HEK293 (cell line): Measurements from ENCODE around the gene MMP24OS.

Experiments used
- CTCF ChIA-PET: fragments of 350-600 bp; formaldehyde crosslinking; extraction: SDS; loops from one replicate; lab custom pipeline; 2021; ENCODE audit warnings: antibody characterized with exemption; lab: Yijun Ruan, JAX
- POLR2A ChIA-PET: fragments of 300-600 bp; formaldehyde crosslinking; extraction: SDS; loops from one replicate; lab custom pipeline; 2020; ENCODE audit warnings: antibody characterized with exemption, inconsistent platforms; lab: Yijun Ruan, JAX
- H3K27ac ChIP-seq: fragments of 200-500 bp; sonication (Bioruptor generic); 2 replicates; pipeline ENCODE4 v1.5.1; 2014; ENCODE audit warnings: low read depth, low read length, control low read depth, inconsistent platforms; ENCODE audit errors: extremely low read depth
- H3K36me3 ChIP-seq, 2 experiments: fragments of 200-500 bp in 1 of 2; sonication (Bioruptor generic) in 1 of 2; 1 replicate in 1 of 2; 2 replicates in 1 of 2; pipeline ENCODE4 v1.5.1; 2014 to 2017; ENCODE audit warnings: inconsistent platforms in 2 of 2, low read length in 2 of 2; ENCODE audit not compliant: control insufficient read depth in 2 of 2, insufficient read depth in 1 of 2
- H3K4me1 ChIP-seq: fragments of 200-500 bp; sonication (Bioruptor generic); 2 replicates; pipeline ENCODE4 v1.5.1; 2014; ENCODE audit warnings: mild to moderate bottlenecking, low read length, inconsistent platforms; ENCODE audit not compliant: control insufficient read depth, insufficient read depth
- H3K4me3 ChIP-seq: 2 replicates; pipeline ENCODE4 v1.5.1; 2011; ENCODE audit warnings: low read depth, mild to moderate bottlenecking, control low read depth, low read length, moderate library complexity
- H3K9me3 ChIP-seq: fragments of 200-500 bp; sonication (Bioruptor generic); 2 replicates; pipeline ENCODE4 v1.5.1; 2014; ENCODE audit warnings: low read depth, low read length, inconsistent platforms; ENCODE audit not compliant: control insufficient read depth, insufficient read depth
- GLIS1 ChIP-seq: fragments of 450-650 bp; formaldehyde crosslinking; IDR thresholded peaks from 2 replicates; pipeline ENCODE4 v1.5.1; 2016; ENCODE audit warnings: missing biosample characterization, missing genetic modification characterization
- HIC1 ChIP-seq: fragments of 450-650 bp; formaldehyde crosslinking; IDR thresholded peaks from 2 replicates; pipeline ENCODE4 v1.5.1; 2016; ENCODE audit warnings: missing biosample characterization, missing genetic modification characterization
- KLF8 ChIP-seq: fragments of 450-650 bp; formaldehyde crosslinking; IDR thresholded peaks from 2 replicates; pipeline ENCODE4 v1.5.1; 2016; ENCODE audit warnings: missing biosample characterization, missing genetic modification characterization
- KLF9 ChIP-seq: fragments of 450-650 bp; formaldehyde crosslinking; IDR thresholded peaks from 2 replicates; pipeline ENCODE4 v1.5.1; 2016; ENCODE audit warnings: missing biosample characterization, missing genetic modification characterization, low read depth
- OSR2 ChIP-seq: fragments of 450-650 bp; formaldehyde crosslinking; IDR thresholded peaks from 2 replicates; pipeline ENCODE4 v1.5.1; 2016; ENCODE audit warnings: missing biosample characterization, missing genetic modification characterization
- SCRT1 ChIP-seq: fragments of 450-650 bp; formaldehyde crosslinking; IDR thresholded peaks from 2 replicates; pipeline ENCODE4 v1.5.1; 2016; ENCODE audit warnings: missing biosample characterization, missing genetic modification characterization, borderline replicate concordance
- SP2 ChIP-seq: fragments of 450-650 bp; formaldehyde crosslinking; IDR thresholded peaks from 2 replicates; pipeline ENCODE4 v1.5.1; 2016; ENCODE audit warnings: missing biosample characterization, missing genetic modification characterization
- YY2 ChIP-seq: fragments of 450-650 bp; formaldehyde crosslinking; IDR thresholded peaks from 2 replicates; pipeline ENCODE4 v1.5.1; 2016; ENCODE audit warnings: missing biosample characterization, missing genetic modification characterization
- ZBTB17 ChIP-seq: fragments of 450-650 bp; formaldehyde crosslinking; IDR thresholded peaks from 2 replicates; pipeline ENCODE4 v1.5.1; 2016; ENCODE audit warnings: missing biosample characterization, missing genetic modification characterization
- ZFP3 ChIP-seq: fragments of 450-650 bp; formaldehyde crosslinking; IDR thresholded peaks from 2 replicates; pipeline ENCODE4 v1.5.1; 2016; ENCODE audit warnings: low read depth, missing biosample characterization, missing genetic modification characterization
- ZNF146 ChIP-seq: fragments of 450-650 bp; formaldehyde crosslinking; IDR thresholded peaks from 2 replicates; pipeline ENCODE4 v1.5.1; 2016; ENCODE audit warnings: missing biosample characterization, missing genetic modification characterization
- ZNF155 ChIP-seq: fragments of 450-650 bp; formaldehyde crosslinking; IDR thresholded peaks from 2 replicates; pipeline ENCODE4 v1.5.1; 2016; ENCODE audit warnings: missing biosample characterization, missing genetic modification characterization
- ZNF354C ChIP-seq: fragments of 450-650 bp; formaldehyde crosslinking; IDR thresholded peaks from 2 replicates; pipeline ENCODE4 v1.5.1; 2016; ENCODE audit warnings: missing biosample characterization, missing genetic modification characterization, low read depth, borderline replicate concordance
- ZNF48 ChIP-seq: fragments of 450-650 bp; formaldehyde crosslinking; IDR thresholded peaks from 2 replicates; pipeline ENCODE4 v1.5.1; 2016; ENCODE audit warnings: missing biosample characterization, missing genetic modification characterization
- ZNF530 ChIP-seq: fragments of 450-650 bp; formaldehyde crosslinking; IDR thresholded peaks from 2 replicates; pipeline ENCODE4 v1.5.1; 2016; ENCODE audit warnings: low read depth, missing biosample characterization, missing genetic modification characterization
- ZNF561 ChIP-seq: fragments of 450-650 bp; IDR thresholded peaks from 2 replicates; pipeline ENCODE4 v1.5.1; 2018; ENCODE audit warnings: missing biosample characterization, missing genetic modification characterization, borderline replicate concordance
- ZNF600 ChIP-seq: fragments of 450-650 bp; formaldehyde crosslinking; IDR thresholded peaks from 2 replicates; pipeline ENCODE4 v1.5.1; 2016; ENCODE audit warnings: missing biosample characterization, missing genetic modification characterization
- ZNF670 ChIP-seq: fragments of 450-650 bp; formaldehyde crosslinking; IDR thresholded peaks from 2 replicates; pipeline ENCODE4 v1.5.1; 2016; ENCODE audit warnings: missing biosample characterization, missing genetic modification characterization, low read depth
- ZNF768 ChIP-seq: fragments of 450-650 bp; formaldehyde crosslinking; IDR thresholded peaks from 2 replicates; pipeline ENCODE4 v1.5.1; 2018; ENCODE audit warnings: missing biosample characterization, mild to moderate bottlenecking, missing genetic modification characterization
- ZNF791 ChIP-seq: fragments of 450-650 bp; formaldehyde crosslinking; IDR thresholded peaks from 2 replicates; pipeline ENCODE4 v1.5.1; 2016; ENCODE audit warnings: missing biosample characterization, missing genetic modification characterization
- ZNF837 ChIP-seq: fragments of 450-650 bp; formaldehyde crosslinking; IDR thresholded peaks from 2 replicates; pipeline ENCODE4 v1.5.1; 2016; ENCODE audit warnings: missing biosample characterization, missing genetic modification characterization
- ZSCAN30 ChIP-seq: fragments of 450-650 bp; IDR thresholded peaks from 2 replicates; pipeline ENCODE4 v1.5.1; 2018; ENCODE audit warnings: missing biosample characterization, mild to moderate bottlenecking, missing genetic modification characterization, moderate library complexity
- TF ChIP-seq, protein P1 (sequence below): fragments of 450-650 bp; formaldehyde crosslinking; optimal IDR thresholded peaks from 2 replicates; pipeline ENCODE3; 2016; ENCODE audit warnings: missing biosample characterization, mild to moderate bottlenecking, missing genetic modification characterization

MMP24OS gene

DNA sequence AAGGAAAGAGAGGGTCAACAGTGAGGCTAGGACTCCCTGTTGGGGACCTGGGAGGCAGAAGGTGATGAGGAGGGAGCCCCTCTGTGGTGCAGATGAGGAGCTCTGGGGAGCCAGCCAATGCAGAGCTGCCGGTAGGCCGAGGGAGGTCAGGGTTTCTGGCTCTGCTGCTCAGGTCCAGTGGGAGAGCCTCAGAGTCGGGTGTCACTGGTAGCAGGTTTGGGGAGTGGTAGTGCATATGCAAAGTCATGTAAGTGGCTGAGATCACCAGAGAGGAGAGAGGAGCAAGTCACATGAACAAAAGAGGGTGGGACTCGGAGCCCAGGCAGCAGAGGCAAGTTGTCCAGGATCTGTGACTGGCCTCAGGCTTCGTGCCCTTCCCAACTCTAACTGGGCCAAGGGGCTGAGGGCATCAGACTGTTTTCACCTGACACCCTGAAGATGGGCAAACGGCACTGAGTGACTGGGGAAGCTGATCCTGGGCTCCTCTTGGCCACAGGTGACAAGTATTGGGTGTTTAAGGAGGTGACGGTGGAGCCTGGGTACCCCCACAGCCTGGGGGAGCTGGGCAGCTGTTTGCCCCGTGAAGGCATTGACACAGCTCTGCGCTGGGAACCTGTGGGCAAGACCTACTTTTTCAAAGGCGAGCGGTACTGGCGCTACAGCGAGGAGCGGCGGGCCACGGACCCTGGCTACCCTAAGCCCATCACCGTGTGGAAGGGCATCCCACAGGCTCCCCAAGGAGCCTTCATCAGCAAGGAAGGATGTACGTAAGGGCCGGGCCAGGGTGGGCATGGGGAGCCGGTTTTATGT, 6.6 kb downstream of the MMP24OS start:
- Histone ChIP-seq H3K27ac (no peak overlapping the region), H3K4me1 (no peaks in the 10 kb centered on the region), H3K36me3 (peaks cover 0 to 12% of the 10 kb centered on the region in 2 experiments; a peak in 1 of 3 replicates), H3K9me3 (no peaks in the 10 kb centered on the region), H3K4me3 (no peak overlapping the region)
- CTCF ChIA-PET: interaction anchor here (0.6 to 11.4 kb wide), 5 partner anchors 8 to 397 kb away, joined by 3 to 150 read pairs (median 4); partner anchors contain the start of gene EDEM2
- POLR2A ChIA-PET: interaction anchor here (0.5 to 1.9 kb wide), 2 partner anchors 124 to 164 kb away, joined by 7 to 8 read pairs; partner anchors contain the start of gene EDEM2
- TF ChIP-seq HIC1 (tag by site-specific recombination): 0 out of 2 replicates have a peak, but pooled peaks have one; percentile 18
- peak; percentile 83 for TF ChIP-seq OSR2
- 0 out of 2 replicates have a peak, but pooled peaks have one; percentile 20 for TF ChIP-seq SP2 (tag by site-specific recombination)
- TF ChIP-seq ZBTB17: peak; percentile 25; the same call in 1 of the 2 replicates
- no peak for TF ChIP-seq ZNF48 (tag by site-specific recombination)

DNA sequence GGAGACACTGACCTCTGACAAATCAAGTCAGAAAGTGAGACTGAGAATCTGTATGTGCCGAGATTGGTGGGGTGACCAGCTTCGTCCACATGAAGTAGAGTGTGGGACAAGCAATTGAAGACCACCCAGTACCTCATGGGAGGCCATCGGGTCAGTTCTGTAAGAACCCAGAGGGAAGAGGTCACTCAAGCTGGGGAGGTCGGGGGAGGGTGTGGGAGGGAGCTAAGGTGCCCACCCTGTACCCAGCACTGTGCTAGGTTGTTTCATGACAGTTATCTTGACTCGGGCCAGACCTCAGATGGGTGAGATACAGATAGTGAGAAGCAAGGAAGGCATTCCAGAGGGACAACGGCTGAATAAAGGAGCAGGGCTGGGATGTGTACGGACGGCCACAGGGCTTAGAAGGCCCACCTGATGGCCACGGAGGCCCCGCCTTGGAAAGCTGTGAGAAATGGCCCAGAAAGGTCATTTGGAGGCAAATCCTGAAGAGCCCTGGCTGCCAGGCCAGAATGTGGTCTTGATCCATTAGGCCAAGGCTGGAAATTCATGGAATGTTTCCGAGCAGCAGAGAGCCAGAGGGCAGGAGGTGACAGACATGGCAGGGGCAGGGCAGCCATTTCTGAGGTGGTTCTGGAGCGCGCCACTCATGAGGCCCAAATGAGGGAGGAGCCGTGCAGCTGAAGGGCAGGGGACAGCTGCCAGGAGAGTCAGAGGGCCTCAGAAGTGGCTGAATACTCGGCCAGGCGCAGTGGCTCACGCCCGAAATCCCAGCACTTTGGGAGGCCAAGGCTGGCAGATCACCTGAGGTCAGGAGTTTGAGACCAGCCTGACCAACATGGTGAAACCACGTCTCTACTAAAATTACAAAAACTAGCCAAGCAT, 7.7 kb downstream of the MMP24OS start:
- Histone ChIP-seq H3K4me3 (no peak overlapping the region), H3K27ac (no peak overlapping the region), H3K9me3 (no peaks in the 10 kb centered on the region), H3K4me1 (no peaks in the 10 kb centered on the region), H3K36me3 (peaks cover 0 to 2% of the 10 kb centered on the region in 2 experiments; a peak in 1 of 3 replicates)
- ChIA-PET POLR2A (interaction anchor here (0.5 to 1.9 kb wide), 2 partner anchors 123 to 281 kb away, joined by 4 to 8 read pairs; partner anchors contain the start of gene EDEM2), CTCF (interaction anchor here (0.6 to 11.4 kb wide), 17 partner anchors 8 to 406 kb away, joined by 3 to 150 read pairs (median 4); partner anchors contain the start of genes EDEM2, GDF5 and MMP24OS)
- TF ChIP-seq ZNF837 (tag by site-specific recombination) (no peak), SCRT1 (tag by site-specific recombination) (no peak), ZNF530 (tag by site-specific recombination) (no peak), ZNF155 (tag by site-specific recombination) (no peak), ZNF600 (tag by site-specific recombination) (no peak)

DNA sequence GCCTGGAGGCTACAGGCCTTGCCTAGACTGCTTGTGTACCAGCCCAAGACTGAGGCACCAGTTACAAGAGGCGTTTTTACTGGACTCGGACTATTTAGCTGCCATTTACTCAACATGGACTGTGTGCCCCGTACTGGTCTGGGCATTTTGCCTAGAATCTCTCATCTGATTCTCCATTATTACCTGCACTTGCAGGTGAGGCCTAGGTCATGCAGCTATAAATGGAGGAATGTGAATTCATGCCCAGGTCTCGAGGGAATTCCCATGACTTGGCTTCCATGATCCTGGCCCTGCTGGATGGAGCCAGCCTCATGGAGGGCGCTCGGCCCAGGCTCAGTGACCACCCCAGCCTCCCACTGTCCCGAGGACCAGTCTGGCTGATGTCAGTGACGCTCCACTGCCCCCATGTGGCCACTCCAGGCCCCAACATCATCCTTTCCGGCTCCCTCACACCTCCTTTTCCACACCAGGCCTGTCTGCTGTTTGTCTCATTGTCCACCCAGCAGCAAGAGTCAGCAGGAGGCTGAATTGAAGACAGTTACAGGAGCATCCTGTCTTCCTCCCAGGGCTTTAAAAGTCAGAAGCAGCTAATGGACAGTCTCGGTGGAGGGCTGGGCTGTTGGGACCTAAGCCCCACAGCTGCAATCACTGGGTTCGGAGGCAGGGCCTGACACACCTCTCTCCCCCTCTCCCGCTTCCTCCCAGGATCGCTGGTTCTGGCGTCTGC, 8.7 kb downstream of the MMP24OS start:
- POLR2A ChIA-PET: interaction anchor here (0.5 to 1.9 kb wide), 3 partner anchors 122 to 280 kb away, joined by 3 to 8 read pairs (median 4); partner anchors contain the start of gene EDEM2
- Histone ChIP-seq H3K27ac (no peak overlapping the region), H3K4me1 (no peaks in the 10 kb centered on the region), H3K9me3 (no peaks in the 10 kb centered on the region), H3K4me3 (no peak overlapping the region), H3K36me3 (no peaks in the 10 kb centered on the region)
- CTCF ChIA-PET: interaction anchor here (0.6 to 11.4 kb wide), 29 partner anchors 8 to 436 kb away, joined by 3 to 150 read pairs (median 4); partner anchors contain the start of genes EDEM2, GDF5 and MMP24OS
- TF ChIP-seq ZNF146 (tag by site-specific recombination): no peak
- TF ChIP-seq ZBTB17: peak; percentile 59; the same call in 1 of the 2 replicates
- 0 out of 2 replicates have a peak, but pooled peaks have one; percentile 23 for TF ChIP-seq ZNF561 (tag by site-specific recombination)
- no peak for TF ChIP-seq ZNF670 (tag by site-specific recombination)
- no peak for TF ChIP-seq ZNF354C (tag by site-specific recombination)
- TF ChIP-seq GLIS1 (tag by site-specific recombination): peak; percentile 38; the same call in 1 of the 2 replicates
- TF ChIP-seq ZFP3 (tag by site-specific recombination): no peak
- TF ChIP-seq ZSCAN30 (tag by site-specific recombination): 0 out of 2 replicates have a peak, but pooled peaks have one; percentile 23
- TF ChIP-seq ZNF155 (tag by site-specific recombination): no peak
- TF ChIP-seq, protein P1, sequence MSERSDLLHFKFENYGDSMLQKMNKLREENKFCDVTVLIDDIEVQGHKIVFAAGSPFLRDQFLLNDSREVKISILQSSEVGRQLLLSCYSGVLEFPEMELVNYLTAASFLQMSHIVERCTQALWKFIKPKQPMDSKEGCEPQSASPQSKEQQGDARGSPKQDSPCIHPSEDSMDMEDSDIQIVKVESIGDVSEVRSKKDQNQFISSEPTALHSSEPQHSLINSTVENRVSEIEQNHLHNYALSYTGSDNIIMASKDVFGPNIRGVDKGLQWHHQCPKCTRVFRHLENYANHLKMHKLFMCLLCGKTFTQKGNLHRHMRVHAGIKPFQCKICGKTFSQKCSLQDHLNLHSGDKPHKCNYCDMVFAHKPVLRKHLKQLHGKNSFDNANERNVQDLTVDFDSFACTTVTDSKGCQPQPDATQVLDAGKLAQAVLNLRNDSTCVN (tag by site-specific recombination): peak; percentile 22
- TF ChIP-seq ZNF791 (tag by site-specific recombination): no peak
- peak; percentile 61; the same call in 1 of the 2 replicates for TF ChIP-seq YY2
- no peak for TF ChIP-seq ZNF768
- TF ChIP-seq KLF9 (tag by site-specific recombination): no peak
- TF ChIP-seq KLF8 (tag by site-specific recombination): 0 out of 2 replicates have a peak, but pooled peaks have one; percentile 25
